ENCODE data around the gene GAS7.
A peak's percentile ranks its signal among the peaks of the same experiment; 100 is the strongest.

Gene GAS7

DNA sequence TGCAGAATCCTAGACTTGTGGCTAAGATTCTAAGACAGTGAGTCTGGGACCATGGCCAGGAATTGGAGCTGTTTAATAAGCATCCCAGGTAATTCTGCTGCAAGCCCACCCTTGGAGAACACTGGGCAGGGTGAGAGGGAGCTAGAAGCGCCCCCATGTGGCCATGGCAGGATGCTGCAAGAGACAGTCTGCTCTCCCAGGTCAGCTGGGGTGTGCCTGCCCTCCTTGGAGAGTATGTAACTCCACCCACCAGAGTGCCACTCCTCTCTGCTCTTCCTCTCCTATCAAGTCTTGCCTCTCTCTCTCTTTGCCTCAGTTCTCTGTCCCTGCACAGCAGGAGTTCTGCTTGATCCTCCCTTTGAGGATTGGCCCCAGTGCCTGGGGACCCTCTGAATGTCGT is 308.3 kb downstream of the GAS7 start:
- peak; percentile 45 for DNase-seq (ENCODE audit: low spot score)

DNA sequence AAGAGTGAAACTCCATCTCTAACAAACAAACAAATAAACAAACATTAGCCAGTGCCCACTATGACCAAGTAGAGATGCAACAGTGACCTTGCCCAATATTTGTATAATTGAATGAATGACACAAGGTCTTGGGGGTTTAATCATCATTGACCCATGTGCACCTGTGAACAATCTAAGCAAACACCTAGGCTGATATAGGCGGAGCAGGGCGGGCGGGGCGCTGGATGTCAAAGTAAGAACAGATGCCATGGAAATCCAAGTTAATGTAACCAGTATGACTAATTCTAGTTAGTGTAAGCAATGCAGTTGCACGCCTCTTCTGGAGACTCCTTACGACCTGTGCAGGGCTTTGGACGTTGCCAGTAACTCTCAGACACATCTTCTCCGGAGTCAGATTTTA is 310.9 kb downstream of the GAS7 start:
- DNase-seq (ENCODE audit: low spot score) = peak; percentile 29

GRCh38 chr17:9886141-9886930 is 312.1 kb downstream of the GAS7 start:
- no peak for DNase-seq (ENCODE audit: low spot score)

DNA sequence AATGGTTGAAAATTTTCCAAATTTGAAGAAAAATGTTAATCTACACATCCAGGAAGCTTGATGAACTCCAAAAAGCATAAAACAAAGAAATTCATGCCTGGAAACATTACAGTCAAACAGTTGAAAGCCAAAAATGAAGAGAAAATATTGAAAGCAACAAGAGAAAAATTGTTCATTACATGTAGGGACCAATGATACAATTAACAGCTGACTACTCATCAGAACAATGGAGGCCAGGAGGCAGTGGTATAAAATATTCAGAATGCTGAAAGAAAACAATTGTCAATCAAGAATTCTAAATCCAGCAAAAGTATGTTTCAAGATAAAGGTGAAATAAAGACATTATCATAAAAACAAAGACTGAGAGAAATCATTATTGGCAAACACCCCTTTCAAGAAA is 315.0 kb downstream of the GAS7 start:
- no peak for DNase-seq (ENCODE audit: low spot score)

GRCh38 chr17:9880582-9880999 is 317.8 kb downstream of the GAS7 start:
- DNase-seq (ENCODE audit: low spot score) = peak; percentile 41

GRCh38 chr17:9878786-9879525 is 319.4 kb downstream of the GAS7 start:
- DNase-seq (ENCODE audit: low spot score) = no peak

DNA sequence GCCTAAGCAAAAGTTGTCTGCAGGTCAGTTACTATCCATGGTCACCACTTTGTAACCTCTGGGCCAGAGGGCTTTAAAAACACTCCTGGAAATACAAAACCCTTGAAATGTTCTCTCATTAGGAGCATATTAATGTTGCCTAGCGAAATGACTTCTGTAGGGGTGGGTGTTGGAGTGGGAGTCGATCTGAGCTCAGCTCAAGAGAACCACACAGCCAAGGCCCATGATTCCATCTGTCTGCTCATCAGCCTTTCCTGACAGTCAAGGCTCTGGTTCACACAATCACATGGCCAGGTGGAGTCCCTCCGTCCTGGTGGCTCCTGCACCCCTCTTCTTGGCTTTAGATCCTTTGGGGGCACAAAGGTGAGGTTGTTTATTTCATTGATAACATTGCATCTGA is 320.1 kb downstream of the GAS7 start:
- DNase-seq (ENCODE audit: low spot score) = no peak

- no peak for DNase-seq (ENCODE audit: low spot score)
Observed at GRCh38 chr17:9875441-9875840, 323.0 kb downstream of the GAS7 start.

- DNase-seq (ENCODE audit: low spot score) = no peak
Observed at GRCh38 chr17:9874722-9875121, 323.7 kb downstream of the GAS7 start.

DNA sequence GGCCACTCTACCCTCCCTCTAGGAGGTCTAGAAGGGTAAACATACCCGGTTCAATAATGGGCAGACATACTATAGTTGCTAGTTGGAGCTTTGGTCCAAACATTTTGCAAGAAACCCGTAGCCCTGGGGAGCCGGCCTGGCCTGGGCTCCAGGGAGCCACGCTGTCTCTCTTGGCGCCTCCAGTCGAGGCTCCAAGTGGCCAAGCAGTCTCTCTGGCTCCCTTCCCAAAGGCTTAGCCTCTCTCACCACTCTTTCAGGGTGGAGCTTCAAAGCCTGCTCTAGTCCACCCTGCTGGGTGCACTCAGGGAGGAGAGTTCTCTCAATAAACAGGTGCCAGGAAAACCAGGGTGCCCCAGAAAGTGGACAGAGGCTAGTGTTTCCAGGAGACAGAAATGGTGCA is 325.6 kb downstream of the GAS7 start:
- DNase-seq (ENCODE audit: low spot score) = no peak

DNA sequence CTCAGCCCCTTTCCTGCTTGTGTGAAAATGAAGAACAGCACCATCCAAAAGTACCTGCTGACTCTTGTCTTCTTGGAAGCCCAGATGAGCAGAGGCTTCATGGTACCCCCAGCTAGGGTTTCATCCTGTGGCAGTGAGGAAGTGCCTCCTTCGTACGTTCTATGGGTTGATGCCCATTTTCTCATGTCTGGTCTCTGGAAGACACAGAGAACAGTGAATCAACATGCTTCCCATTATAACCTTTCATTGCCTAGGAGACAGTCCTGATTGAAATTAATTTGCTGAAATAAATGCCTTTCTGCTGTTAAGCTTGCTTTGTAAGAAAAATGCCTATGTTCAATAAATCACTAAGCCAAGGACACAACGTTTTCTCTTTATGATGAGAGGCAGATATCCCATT is 329.9 kb downstream of the GAS7 start:
- no peak for DNase-seq (ENCODE audit: low spot score)

GRCh38 chr17:9865586-9865985 is 332.8 kb downstream of the GAS7 start:
- no peak for DNase-seq (ENCODE audit: low spot score)

- no peak for DNase-seq (ENCODE audit: low spot score)
Observed at GRCh38 chr17:9862949-9863348, 335.5 kb downstream of the GAS7 start.

DNA sequence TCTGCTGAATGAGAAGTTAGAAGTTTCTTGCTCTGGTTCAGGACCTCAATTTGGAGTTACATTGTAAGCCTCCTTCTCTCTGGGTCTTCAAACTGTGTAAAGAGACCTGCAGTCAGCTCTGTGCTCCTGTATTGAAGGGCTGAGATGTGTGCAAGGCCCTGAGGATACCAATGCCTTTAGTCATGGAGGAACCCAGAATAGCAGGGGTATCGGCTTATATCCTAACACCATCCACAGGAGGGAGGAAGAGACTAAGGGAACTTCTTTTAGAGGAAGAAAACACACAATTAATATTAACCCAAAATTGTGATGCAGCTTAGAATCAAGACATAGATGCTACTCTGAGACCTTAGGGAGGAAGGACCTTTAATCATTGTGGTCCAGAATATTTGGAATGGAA is 336.2 kb downstream of the GAS7 start:
- no peak for DNase-seq (ENCODE audit: low spot score)

- DNase-seq (ENCODE audit: low spot score) = peak; percentile 46
Observed at GRCh38 chr17:9860851-9861250, 337.6 kb downstream of the GAS7 start.
